HG02840 (cell line): ENCODE measurements around the gene CLEC16A.
A peak's percentile ranks its signal among the peaks of the same experiment; 100 is the strongest.
"Not testable (repeated sequence)": the region's sequence is repeated elsewhere in the genome, so short reads cannot be mapped to it uniquely, and the experiment has no call there.

ENCODE experiments used
- ATAC-seq: cut with Tn5 transposase; IDR thresholded peaks from one replicate; pipeline ENCODE4 v1.9.1; 2021; ENCODE audit warnings: mild to moderate bottlenecking, moderate library complexity, moderate number of reproducible peaks; ENCODE audit not compliant: unreplicated experiment, low FRiP score

CLEC16A gene

DNA sequence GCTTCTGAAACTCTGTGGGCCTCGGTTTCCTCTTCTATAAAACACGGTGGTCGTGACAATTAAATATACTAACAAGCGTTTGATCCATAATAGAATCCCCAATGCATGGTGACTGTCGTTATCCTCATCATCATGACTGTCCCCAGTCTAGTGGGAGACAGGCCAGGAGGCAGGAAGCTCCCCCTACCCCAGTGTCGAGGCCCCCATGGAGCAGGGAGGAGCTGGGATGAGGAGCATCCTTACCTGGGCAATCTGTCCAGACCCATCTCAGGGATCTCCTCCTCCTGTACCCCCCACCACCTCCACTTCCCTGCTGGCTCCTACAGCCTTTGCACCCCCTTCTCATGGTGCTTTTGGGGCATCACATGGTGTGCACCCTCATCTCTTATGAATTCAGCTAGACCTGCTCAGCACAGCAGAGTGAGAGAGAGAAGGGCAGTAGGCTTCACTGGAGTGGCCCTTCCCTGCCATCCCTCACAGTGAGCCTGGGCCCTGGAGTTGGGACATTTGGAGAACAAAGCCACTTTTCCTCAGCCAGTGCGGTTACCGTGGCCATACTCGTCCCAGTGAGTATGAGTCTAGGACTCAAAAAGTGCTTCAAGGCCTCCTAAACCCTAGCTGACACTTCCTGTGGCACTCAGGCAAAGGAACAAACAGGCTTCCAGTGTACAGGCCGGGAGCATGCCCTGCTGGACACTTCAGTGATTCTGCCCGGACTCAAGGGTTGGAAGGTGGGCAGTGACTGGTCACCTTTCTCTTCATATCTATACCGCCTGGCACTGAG lies 148.6 kb downstream of the CLEC16A start:
- no peak for ATAC-seq

- peak; percentile 19 for ATAC-seq
Observed at GRCh38 chr16:11093572-11094074, 149.3 kb downstream of the CLEC16A start.

GRCh38 chr16:11094075-11094856 lies 149.9 kb downstream of the CLEC16A start:
- peak; percentile 61 for ATAC-seq

- ATAC-seq, result no peak
Observed at GRCh38 chr16:11094857-11095565, 150.6 kb downstream of the CLEC16A start.

DNA sequence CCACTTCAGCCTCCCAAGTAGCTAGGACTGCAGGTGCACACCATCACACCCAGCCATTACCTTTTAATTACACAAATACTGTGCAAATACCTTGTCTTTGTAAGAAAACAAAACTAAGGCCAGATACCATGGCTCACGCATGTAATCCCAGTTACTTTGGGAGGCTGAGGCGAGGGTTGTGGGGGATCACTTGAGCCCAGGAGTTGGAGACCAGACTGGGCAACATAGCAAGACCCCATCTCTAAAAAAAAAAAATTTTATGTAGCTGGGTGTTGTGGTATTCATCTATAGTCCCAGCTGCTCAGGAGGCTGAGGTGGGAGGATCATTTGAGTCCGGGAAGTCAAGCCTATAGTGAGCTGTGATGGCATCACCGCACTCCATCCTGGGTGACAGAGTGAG lies 151.6 kb downstream of the CLEC16A start:
- ATAC-seq, result no peak

DNA sequence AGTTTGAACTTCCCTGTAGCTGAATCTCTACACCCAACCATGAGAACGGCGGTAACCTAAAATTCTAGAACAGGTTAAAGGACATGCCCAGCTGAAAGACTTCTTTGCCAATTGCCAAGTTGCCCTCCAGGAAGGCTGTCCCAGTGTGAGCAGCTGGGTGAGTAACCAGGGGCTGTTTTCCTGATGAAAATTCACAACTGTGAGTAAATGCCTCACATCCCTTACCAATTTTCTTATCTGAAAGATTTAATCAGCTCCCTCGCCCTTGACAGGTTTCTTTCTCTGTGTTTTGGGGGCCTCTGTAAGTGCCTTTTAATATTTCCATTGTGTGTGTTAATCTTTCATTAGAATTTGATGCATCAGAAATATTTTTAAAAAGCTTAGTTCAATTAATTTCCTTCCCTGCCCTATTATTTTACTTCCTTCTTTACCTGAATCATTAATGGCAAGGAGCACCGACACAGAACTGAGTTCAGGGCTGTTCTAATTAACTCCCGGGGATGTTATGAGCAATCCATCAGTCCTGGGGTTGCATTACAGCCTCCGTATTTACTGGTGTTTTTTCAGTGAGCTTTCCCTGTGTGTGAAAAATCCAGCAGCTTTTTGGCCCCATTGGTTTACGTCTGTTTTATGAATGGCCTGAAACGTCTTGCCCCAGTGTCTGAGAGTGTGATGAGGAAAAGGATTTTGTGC lies 152.9 kb downstream of the CLEC16A start:
- no peak for ATAC-seq

- no peak for ATAC-seq
Observed at GRCh38 chr16:11097787-11098167, 153.4 kb downstream of the CLEC16A start.

DNA sequence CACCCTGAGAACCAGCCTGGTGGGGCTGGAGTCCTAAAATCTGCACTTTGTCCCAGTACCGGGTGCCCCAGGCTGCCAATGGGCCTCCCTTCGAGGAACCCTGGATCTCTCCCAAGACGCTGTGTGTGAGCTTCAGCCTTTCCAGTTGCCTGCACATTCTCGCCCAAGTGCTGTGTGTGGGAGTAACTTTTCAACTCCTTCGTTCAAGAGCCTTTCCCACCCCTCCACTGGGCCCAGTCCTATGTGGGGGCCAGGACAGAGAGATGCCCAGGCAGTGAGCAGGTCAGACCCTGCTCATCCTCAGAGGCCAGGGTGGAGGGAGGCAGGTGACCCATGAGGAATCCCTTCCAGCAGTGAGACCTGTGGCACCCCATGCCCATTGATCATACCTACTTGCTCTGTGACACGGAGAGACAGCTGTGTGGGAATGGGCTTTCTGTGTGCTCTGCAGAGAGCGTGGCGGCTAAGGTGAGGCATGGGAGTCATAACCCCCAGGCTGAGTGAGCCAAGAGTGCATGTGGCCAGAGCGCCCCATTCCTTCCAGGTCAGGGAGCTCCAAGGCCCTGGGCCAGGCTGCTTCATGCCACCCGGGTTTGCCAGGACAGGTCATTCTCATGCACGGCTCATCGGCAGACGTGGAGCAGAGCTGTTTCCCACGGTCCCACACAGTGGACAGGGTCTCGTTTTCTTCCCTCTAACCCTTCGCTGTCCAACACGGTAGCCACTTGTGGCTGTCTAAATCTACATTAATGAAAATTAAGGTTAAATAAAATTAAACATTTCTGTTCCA lies 154.4 kb downstream of the CLEC16A start:
- no peak for ATAC-seq

DNA sequence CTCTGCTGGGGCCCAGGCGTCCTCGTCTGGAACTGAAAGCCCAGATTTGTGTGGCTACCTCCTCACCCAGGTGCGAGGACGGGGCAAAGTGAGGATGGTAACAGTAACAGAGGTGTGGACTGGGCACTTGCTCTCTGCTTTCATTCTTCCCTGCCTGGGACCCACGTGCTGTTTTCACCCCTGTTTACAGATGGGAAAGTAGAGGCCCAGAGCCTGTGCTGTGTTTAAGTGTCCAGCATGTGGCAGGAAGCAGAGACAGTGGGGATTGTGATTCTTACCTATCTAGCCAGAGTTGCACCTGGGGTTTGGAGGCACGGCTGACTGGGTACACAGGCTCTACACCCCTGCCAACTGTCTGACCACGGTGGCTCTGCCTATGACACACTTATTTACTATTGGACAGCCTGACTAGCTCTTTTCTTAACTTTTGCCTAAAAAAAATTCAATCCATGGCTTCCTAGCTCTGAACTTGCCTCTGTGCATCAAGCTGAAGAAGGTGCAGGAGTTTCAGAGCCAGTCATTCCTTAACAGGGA lies 155.4 kb downstream of the CLEC16A start:
- ATAC-seq, result no peak

GRCh38 chr16:11100239-11100750 lies 155.9 kb downstream of the CLEC16A start:
- no peak for ATAC-seq

GRCh38 chr16:11101283-11101682 lies 156.9 kb downstream of the CLEC16A start:
- no peak for ATAC-seq

GRCh38 chr16:11101695-11102522 lies 157.5 kb downstream of the CLEC16A start:
- ATAC-seq, result no peak

- ATAC-seq, result no peak
Observed at GRCh38 chr16:11102523-11102898, 158.1 kb downstream of the CLEC16A start.

DNA sequence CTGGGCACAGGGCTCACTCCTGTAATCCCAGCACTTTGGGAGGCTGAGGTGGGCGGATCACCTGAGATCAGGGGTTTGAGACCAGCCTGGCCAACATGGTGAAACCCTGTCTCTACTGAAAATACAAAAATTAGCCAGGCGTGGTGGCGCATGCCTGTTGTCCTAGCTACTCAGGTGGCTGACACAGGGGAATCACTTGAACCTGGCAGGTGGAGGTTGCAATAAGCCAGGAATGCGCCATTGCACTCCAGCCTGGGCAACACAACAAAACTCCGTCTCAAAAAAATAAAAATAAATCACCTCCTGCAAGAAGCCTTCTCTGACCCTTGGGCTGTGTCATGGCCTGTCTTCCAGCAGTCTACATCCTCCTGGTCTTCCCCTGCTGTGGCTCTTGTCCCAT lies 158.9 kb downstream of the CLEC16A start:
- ATAC-seq, result not testable (repeated sequence)

DNA sequence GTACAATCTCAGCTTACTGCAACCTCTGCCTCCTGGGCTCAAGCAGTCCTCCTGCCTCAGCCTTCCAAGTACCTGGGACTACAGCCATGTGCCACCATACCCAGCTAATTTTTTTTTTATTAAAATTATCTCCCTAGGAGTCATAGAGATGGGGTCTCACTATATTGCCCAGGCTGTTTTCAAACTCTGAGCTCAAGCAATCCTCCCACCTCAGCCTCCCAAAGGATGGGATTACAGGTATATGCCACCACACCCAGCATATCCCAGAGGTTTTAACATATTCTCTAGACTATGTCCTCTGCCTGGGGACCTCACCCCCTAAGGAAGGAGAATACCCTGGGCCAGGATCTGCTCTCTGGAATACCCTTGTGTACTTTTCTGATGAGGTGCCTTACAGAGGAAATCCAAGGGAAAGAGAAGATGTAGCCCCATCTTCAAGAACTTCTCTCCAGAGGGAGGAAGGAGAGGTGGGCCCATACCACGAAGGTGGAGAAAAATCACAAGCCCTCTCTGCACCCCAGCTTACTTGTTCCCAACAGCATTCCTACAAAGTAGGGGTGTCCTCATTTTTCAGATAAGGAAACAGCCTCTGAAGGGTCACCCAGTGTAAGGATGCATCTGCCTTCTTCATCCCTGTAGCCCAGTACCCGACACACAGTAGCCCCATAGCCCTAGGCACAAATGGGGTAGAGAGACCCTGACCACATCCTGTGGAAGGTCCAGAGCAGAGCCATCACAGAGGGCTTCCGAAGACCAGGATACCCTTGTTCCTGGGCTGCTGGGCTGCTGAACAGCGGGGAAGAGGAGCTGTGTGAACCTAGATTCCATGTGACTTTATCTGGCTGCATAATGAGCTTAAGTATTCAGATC lies 160.0 kb downstream of the CLEC16A start:
- ATAC-seq, result no peak

DNA sequence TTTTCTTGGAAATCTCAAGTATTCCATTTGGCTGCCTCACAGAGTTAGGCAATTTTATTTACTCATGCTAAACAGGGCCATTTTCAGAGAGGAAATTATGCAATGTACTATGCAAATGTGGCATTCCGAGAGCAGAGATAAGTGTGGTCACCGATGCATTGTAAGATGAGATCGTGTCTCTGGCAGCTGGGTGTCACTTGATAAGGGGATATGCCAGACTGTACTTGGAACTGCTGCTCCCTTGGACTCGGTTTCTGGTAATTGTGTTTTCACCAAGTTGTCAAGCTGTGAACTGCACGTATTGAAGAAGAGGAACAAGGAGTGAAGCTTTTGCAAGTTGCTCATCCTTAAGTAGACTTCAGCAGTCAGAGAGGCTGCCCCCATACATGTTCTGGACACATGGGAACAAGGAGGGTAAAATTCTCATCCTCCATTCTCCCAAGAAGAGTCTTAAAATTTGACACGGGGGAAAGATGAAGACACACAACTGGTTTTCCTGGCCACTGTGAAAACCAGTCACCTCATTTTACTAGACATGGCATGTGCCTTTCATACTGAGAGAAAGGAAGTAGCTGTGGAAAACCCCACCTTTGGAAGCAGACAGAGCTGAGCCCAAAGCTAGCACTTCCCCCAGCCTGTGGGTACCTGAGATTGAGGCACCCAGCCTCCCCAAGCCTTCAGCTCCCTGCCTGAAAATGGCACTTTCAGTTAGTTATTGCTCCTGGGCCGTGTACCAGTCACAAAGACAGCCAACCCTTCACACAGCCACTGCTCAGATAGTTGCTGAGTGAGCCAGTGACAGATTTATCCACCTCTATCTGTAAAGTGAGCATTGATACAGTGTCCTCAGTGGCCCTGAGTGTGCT lies 160.9 kb downstream of the CLEC16A start:
- no peak for ATAC-seq
